ENCODE results near the gene C1orf167.

Gene C1orf167

GRCh38 chr1:11805422-11806306, 43.7 kb downstream of the C1orf167 start, which contains the start of the genes CLCN6 and MTHFR:
Gene CLCN6, plus strand, starts transcription at chr1:11806191. Its CDS starts 72 bp downstream, at chr1:11806263.
Gene MTHFR, minus strand, starts transcription at chr1:11805964. Its CDS starts 2,848 bp downstream, at chr1:11803116.
- no peak for TF ChIP-seq CTCF (IDR thresholded peaks at IDR 0.05; ENCODE audit: low read depth, low read length, missing control alignments)
- H3K4me3 ChIP-seq (replicated peaks; ENCODE audit: low read depth, low read length) = peak within 1 kb of the TSS; percentile 84
- peak; percentile 94 for DNase-seq (ENCODE audit: extremely low read depth, low read depth)

GRCh38 chr1:11806307-11806936, 44.4 kb downstream of the C1orf167 start:
- peak overlapping the region; percentile 84 for H3K4me3 ChIP-seq (replicated peaks; ENCODE audit: low read depth, low read length)
- no peak for TF ChIP-seq CTCF (IDR thresholded peaks at IDR 0.05; ENCODE audit: low read depth, low read length, missing control alignments)
- DNase-seq (ENCODE audit: extremely low read depth, low read depth) = no peak

GRCh38 chr1:11807133-11807532, 45.1 kb downstream of the C1orf167 start:
- no peak for DNase-seq (ENCODE audit: extremely low read depth, low read depth)
- H3K4me3 ChIP-seq (replicated peaks; ENCODE audit: low read depth, low read length) = peak overlapping the region; percentile 84
- TF ChIP-seq CTCF (IDR thresholded peaks at IDR 0.05; ENCODE audit: low read depth, low read length, missing control alignments) = no peak

GRCh38 chr1:11813021-11813420, 51.0 kb downstream of the C1orf167 start:
- H3K4me3 ChIP-seq (replicated peaks; ENCODE audit: low read depth, low read length) = no peak overlapping the region
- no peak for DNase-seq (ENCODE audit: extremely low read depth, low read depth)
- TF ChIP-seq CTCF (IDR thresholded peaks at IDR 0.05; ENCODE audit: low read depth, low read length, missing control alignments) = no peak

GRCh38 chr1:11817192-11817591, 55.2 kb downstream of the C1orf167 start:
- no peak for TF ChIP-seq CTCF (IDR thresholded peaks at IDR 0.05; ENCODE audit: low read depth, low read length, missing control alignments)

GRCh38 chr1:11822091-11822490, 60.1 kb downstream of the C1orf167 start:
- H3K4me3 ChIP-seq (replicated peaks; ENCODE audit: low read depth, low read length) = no peak overlapping the region
- no peak for DNase-seq (ENCODE audit: extremely low read depth, low read depth)
- TF ChIP-seq CTCF (IDR thresholded peaks at IDR 0.05; ENCODE audit: low read depth, low read length, missing control alignments) = no peak

More at GRCh38 chr1:11817192-11817591, 55.2 kb downstream of the C1orf167 start:
- no peak overlapping the region for H3K4me3 ChIP-seq (replicated peaks; ENCODE audit: low read depth, low read length)
- DNase-seq (ENCODE audit: extremely low read depth, low read depth) = no peak
